Erythroblast (primary cell): ENCODE data around the gene GARRE1.

Experiments
- GATA1 ChIP-seq: IDR thresholded peaks from 2 replicates; pipeline ENCODE4 v1.6.1; 2011; ENCODE audit warnings: low read depth, mild to moderate bottlenecking, control low read depth, low read length, moderate library complexity
- POLR2A ChIP-seq: IDR thresholded peaks from 2 replicates; pipeline ENCODE4 v1.6.1; 2011; ENCODE audit warnings: mild to moderate bottlenecking, low read length

DNA sequence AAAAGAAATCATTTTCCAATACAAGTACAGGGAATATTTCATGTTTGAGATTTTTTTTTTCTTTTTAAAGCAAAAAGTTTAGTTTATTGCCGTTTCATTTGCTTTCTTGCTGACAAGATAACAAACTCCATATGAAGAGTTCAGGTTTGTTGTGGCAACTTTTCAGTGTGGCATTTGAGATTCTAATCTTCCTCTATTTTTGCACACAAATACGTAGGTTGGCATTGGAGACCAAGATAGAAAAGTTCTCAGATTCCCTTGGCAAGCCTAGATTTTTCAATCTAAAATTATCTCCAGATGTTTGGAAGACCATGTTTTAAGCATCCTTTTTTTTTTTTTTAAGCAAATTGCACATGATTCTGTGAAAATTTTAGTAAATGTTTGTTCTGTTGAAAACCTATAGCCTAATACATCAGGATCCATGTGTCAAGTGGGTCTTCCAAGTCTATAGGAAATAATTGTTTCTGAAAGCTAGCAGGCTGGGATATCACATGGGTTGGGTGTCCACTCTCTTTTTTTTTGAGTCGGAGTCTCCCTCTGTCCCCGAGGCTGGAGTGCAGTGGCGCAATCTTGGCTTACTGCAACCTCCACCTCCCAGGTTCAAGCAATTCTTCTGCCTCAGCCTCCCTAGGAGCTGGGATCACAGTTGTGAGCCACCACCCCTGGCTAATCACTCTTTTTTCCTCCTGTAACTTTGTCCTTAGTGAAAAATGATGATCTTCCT is 2.6 kb downstream of the GARRE1 start:
- no peak for TF ChIP-seq POLR2A
- TF ChIP-seq GATA1: no peak
